GM12864 (cell line): ENCODE data around the gene MRPS18A.

Experiments used
- DNase-seq: peaks from one replicate; pipeline ENCODE4 v3.0.0-alpha.2; 2011; ENCODE audit warnings: low read depth
- H3K4me3 ChIP-seq: 2 replicates; pipeline ENCODE4 v1.5.1; 2011; ENCODE audit warnings: mild to moderate bottlenecking, low read depth, low read length, control low read depth
- CTCF ChIP-seq: IDR thresholded peaks from 2 replicates; pipeline ENCODE4 v1.5.1; 2011; ENCODE audit warnings: low read depth, mild to moderate bottlenecking, moderate library complexity, low read length, control low read depth, inconsistent platforms; ENCODE audit errors: missing control alignments

The MRPS18A gene

GRCh38 chr6:43712579-43712978, 25.0 kb upstream of the MRPS18A start:
- DNase-seq = no peak
- no peak for TF ChIP-seq CTCF
- no peak overlapping the region for H3K4me3 ChIP-seq

GRCh38 chr6:43710576-43710975, 23.0 kb upstream of the MRPS18A start:
- TF ChIP-seq CTCF = no peak
- no peak for DNase-seq

DNA sequence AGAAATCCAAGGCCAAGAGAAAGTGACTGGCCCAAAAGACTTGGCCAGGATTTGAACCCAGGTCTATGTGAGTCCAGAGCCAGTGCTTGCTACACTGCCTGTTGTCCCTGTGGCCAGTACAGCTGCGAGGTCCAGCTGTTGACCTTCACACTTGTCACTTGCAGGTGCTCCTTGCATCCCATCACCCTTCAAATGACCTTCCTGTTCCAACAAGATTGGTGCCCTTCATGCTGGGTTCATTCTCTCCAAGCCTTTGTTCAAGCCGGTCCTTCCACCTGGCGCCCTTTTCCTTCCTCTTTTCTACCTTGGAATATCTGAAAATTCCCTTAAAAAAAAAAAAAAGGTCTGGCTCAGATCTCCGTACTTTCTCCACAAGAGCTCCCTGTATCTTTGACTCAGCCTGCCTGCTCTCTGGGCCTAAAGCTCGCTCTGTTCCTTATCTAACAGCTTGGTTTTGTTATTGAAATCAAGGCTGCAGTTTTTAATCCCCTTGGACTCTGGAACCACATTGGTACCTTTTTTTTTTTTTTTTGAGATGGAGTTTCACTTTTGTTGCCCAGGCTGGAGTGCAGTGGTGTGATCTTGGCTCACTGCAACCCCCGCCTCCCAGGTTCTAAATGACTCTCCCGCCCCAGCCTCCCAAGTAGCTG, 22.2 kb upstream of the MRPS18A start:
- no peak overlapping the region for H3K4me3 ChIP-seq
- DNase-seq = no peak
- no peak for TF ChIP-seq CTCF

More at GRCh38 chr6:43710576-43710975, 23.0 kb upstream of the MRPS18A start:
- H3K4me3 ChIP-seq = no peak overlapping the region

DNA sequence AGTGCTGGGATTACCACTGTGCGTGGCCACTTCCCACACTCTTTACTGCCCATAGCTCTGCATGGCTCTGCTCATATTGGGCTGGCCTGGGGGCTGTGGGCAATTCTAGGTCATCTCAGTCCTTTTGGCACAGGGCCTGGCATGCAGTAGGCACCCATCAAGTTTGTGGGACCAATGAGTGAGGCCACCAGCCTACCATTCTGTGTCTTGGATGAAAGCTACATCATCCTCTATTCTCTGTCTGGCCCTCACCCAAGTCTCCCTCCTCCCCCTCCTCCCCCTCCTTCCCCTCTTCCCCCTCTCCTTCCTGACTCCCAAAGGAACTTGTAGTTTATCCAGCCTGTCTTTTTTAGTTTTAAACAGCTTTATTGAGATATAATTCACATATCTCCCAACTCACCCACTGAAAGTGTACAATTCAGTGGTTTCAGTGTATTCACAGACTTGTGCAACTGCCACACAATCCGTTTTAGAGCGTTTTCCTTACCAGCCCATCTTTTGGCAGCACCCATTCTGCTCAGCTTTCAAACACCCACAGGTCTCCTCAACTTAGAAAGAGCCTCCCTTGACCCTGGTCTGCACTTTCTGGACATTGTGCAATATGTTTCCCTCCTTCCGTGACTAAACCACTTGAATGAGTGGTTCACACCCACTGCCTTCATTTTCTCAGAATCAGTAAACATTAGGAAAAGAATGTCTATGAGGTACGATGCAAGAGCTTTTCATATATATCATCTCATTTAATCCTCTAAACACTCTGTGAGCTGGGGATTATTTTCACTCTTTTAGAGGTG, 21.5 kb upstream of the MRPS18A start:
- TF ChIP-seq CTCF = no peak
- no peak for DNase-seq
- H3K4me3 ChIP-seq = no peak overlapping the region

DNA sequence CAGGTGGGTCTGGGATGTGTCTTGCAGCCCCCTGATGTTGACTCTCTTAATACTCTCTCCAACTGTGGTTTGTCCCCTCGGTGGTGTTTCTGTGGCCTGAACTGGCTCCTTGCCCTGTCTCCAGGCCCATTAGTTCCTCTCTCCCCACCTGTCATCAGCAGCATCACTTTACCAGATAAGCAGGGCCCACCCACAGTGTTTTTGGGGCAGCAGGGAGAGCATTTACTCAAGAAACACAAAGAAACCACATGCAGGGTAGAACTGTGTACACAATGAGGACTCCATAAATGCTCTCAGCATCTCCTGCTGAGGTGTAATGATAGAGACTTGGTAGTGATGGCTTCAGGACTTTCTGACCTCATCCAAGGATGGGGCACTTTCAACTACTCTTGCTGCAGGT, 20.2 kb upstream of the MRPS18A start:
- H3K4me3 ChIP-seq = no peak overlapping the region
- TF ChIP-seq CTCF = no peak
- no peak for DNase-seq

GRCh38 chr6:43707269-43707668, 19.7 kb upstream of the MRPS18A start:
- no peak for TF ChIP-seq CTCF
- no peak for DNase-seq
- H3K4me3 ChIP-seq = no peak overlapping the region
